Body of pancreas (tissue), 4 donors: ENCODE measurements around the gene RABL2A. TPM values are rescaled to one million over a fixed set of nuclear protein-coding genes. Genes with fewer than 3 reads are reported as not detected.
"Not testable (repeated sequence)": the region's sequence is repeated elsewhere in the genome, so short reads cannot be mapped to it uniquely, and the experiment has no call there.

ENCODE experiments used
- ATAC-seq: fragments of 150-250 bp; one replicate; pipeline ENCODE4 v1.9.1; 2016
- DNase-seq, 4 donors: peaks; one replicate each; pipeline ENCODE4 v3.0.0-alpha.2; 2019
- H3K27ac ChIP-seq, 4 donors: fragments of 200-600 bp; sonication (generic); 1 replicate in 3 of 4; 2 replicates in 1 of 4; pipeline versions ENCODE4 v1.5.1 to v1.6.1; 2016 to 2019; ENCODE audit warnings: mild to moderate bottlenecking in 1 of 4, mixed read lengths in 1 of 4, moderate library complexity in 1 of 4
- H3K27me3 ChIP-seq, 2 donors: fragments of 200-600 bp; sonication (generic); one replicate each; pipeline ENCODE4 v1.6.0; 2016; ENCODE audit warnings: mild to moderate bottlenecking in 1 of 2
- H3K36me3 ChIP-seq, 2 donors: fragments of 200-600 bp; sonication (generic); replicated peaks in 1 of 2; 2 replicates each; pipeline ENCODE4 v1.5.1; 2016; ENCODE audit warnings: low read depth in 2 of 2; ENCODE audit not compliant: insufficient read depth in 1 of 2
- H3K4me1 ChIP-seq: fragments of 200-600 bp; sonication (generic); one replicate; pipeline ENCODE4 v1.6.0; 2016
- H3K4me3 ChIP-seq, 2 donors: fragments of 200-600 bp; sonication (generic); 1 replicate in 1 of 2; 2 replicates in 1 of 2; pipeline ENCODE4 v1.5.1; 2016 to 2019
- H3K9me3 ChIP-seq, 3 donors: fragments of 200-600 bp; sonication (generic); 1 replicate in 2 of 3; 2 replicates in 1 of 3; pipeline ENCODE4 v1.5.1; 2016
- CTCF ChIP-seq, 7 experiments: fragments of 450-650 bp in 4 of 7; fragments of 200-600 bp in 3 of 7; sonication (generic) in 3 of 7; IDR thresholded peaks; one replicate each; pipeline ENCODE4 v1.5.1; 2016 to 2019; ENCODE audit warnings: antibody characterized with exemption in 7 of 7
- POLR2A ChIP-seq, 3 donors: fragments of 450-650 bp; IDR thresholded peaks; one replicate each; pipeline ENCODE4 v1.6.1; 2016; ENCODE audit warnings: antibody characterized with exemption in 3 of 3, mild to moderate bottlenecking in 2 of 3
- WGBS, 2 donors: methylation state at CpG; one replicate each; pipeline ENCODE4 v1.1.5; 2017; 5-methylcytosine and 5-hydroxymethylcytosine counted together
- intact Hi-C: fragments of 100-400 bp; cut with DNase I; formaldehyde crosslinking; loops from one replicate; pipeline ENCODE4 v1.15.1; 2023
- microRNA-seq, 2 donors: library from miRNA; unstranded; fragments of <30 nt; microRNA quantifications; one replicate each; pipeline ENCODE4, GENCODE V29; 2016; ENCODE audit warnings: borderline number of aligned reads in 2 of 2, borderline replicate concordance in 2 of 2
- small RNA-seq: library from RNA; depleted of rRNA; stranded (forward); fragments of <200 nt; gene quantifications from one replicate; pipeline ENCODE3, GENCODE V24; 2016
- total RNA-seq, 2 donors: library from RNA; depleted of rRNA; stranded (reverse); fragments of >200 nt; gene quantifications; one replicate each; pipeline ENCODE4 v1.1.0, GENCODE V29; 2016

The RABL2A gene
- total RNA-seq, 2 donors from 2014 or later = 15.0 to 23.1 TPM

- 86 to 92% methylated on average over 2 of the region's 2 CpGs for WGBS, 2 donors
- intact Hi-C loops = no loop called here
- H3K27me3 ChIP-seq = no peaks in the 10 kb centered on the region
- TF ChIP-seq POLR2A (IDR thresholded peaks at IDR 0.05) = no peak
- no peak for TF ChIP-seq CTCF (IDR thresholded peaks at IDR 0.05)
- H3K4me3 ChIP-seq = no peak overlapping the region
- DNase-seq (no peak), ATAC-seq (no peak)
- H3K4me1 ChIP-seq = no peaks in the 10 kb centered on the region
- H3K36me3 ChIP-seq = no peaks in the 10 kb centered on the region
- H3K9me3 ChIP-seq = no peaks in the 10 kb centered on the region
- no peak overlapping the region for H3K27ac ChIP-seq
Measured at GRCh38 chr2:113686537-113686936, 59.5 kb downstream of the RABL2A start.

- H3K27ac ChIP-seq, H3K9me3 ChIP-seq, H3K36me3 ChIP-seq, H3K27me3 ChIP-seq, ATAC-seq, H3K4me1 ChIP-seq, intact Hi-C loops, DNase-seq, H3K4me3 ChIP-seq: not testable (repeated sequence)
- 59 to 65% methylated on average over 3 of the region's 3 CpGs for WGBS, 2 donors
Measured at GRCh38 chr2:113690871-113691270, 63.8 kb downstream of the RABL2A start.

Small RNA genes lying within 50 kb of the gene (microRNA-seq; reads per million reads assigned to microRNA genes)
- gene MIR1302-3 = 0 reads per million in 2 donors

Small RNA genes lying within 50 kb of the gene (small RNA-seq; reads per million reads assigned to genes)
- gene MIR1302-3 = not detected
- gene RNU6-744P = not detected

Other genes with a start within 250 kb of the RABL2A start
- gene ZNG1B, start 189.6 kb upstream of the RABL2A start, total RNA-seq = 10 to 100 TPM; 19.4 to 42.3 TPM
- under 1 TPM in 1 of 2 donors, not detected in 1; 0.52 TPM for gene FOXD4L1, start 128.6 kb upstream of the RABL2A start, total RNA-seq
- 100 to 1,000 TPM in 1 of 2 donors, 10 to 100 TPM in 1; 50.8 to 104 TPM for gene SLC35F5, start 129.4 kb downstream of the RABL2A start, total RNA-seq